HG03378 (cell line): ENCODE data around the gene CRYGA.
"Not testable (repeated sequence)": the region's sequence is repeated elsewhere in the genome, so short reads cannot be mapped to it uniquely, and the experiment has no call there.

Source experiments
- ATAC-seq: cut with Tn5 transposase; IDR thresholded peaks from one replicate; pipeline ENCODE4 v1.9.1; 2021; ENCODE audit warnings: mild to moderate bottlenecking, moderate library complexity; ENCODE audit not compliant: unreplicated experiment

The CRYGA gene

DNA sequence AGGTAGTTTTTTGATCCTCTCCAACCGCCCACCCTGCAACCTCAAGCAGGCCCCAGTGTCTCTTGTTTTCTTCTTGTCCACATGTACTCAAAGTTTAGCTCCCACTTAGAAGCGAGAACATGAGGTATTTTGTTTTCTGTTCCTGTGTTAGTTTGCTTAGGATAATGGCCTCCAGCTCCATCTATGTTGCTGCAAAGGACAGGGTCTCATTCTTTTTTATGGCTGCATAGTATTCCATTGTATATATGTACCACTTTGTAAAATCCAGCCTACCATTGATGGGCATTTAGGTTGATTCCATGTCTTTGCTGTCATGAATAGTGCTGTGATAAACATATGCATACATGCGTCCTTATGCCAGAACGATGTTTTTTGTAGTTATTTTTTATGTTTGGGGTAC is 36.3 kb downstream of the CRYGA start:
- ATAC-seq, result no peak

DNA sequence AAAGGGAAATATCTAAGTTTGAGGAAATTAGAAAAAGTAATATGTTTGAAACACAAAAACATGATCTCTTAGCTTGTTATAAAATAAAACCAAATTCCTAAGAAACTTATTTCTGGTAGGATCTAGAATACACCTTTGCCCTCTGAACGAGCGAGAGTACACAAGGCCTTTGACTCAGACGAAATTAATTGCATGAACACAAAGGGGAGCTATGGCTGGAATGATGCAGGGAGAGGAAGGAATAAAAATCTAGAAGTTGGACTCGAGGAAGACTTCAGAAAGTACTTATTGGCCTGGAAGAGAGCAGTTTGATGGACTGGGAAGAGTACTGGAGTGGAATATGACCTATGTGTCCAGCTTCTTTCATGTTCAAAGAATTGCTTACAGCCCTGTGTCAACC is 38.1 kb downstream of the CRYGA start:
- ATAC-seq, result no peak

- ATAC-seq, result not testable (repeated sequence)
These were observed 39.2 kb downstream of the CRYGA start, which contains the start of gene CRYGD for GRCh38 chr2:208124013-208124715. TSS of gene CRYGD (minus strand) at chr2:208124524. CDS start at chr2:208124473, 51 bp downstream.

DNA sequence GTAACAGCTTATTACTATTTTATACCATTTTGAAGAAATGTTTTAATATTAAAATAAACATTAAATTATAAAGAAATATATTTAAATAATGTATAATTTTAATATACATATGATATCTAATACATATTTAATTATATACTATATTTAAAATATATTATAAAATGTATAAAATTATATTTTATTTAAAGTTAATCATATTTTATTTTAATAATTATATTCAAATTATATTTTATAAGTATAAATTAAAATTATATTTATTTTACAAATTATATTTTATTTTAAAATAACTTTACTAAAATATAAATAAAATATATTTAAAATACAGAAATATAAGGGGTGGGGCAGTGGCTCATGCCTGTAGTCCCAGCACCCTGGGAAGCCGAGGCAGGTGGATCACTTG is 41.1 kb downstream of the CRYGA start:
- no peak for ATAC-seq

GRCh38 chr2:208118918-208119317 is 44.5 kb downstream of the CRYGA start:
- no peak for ATAC-seq

- ATAC-seq, result not testable (repeated sequence)
These were observed 46.0 kb downstream of the CRYGA start for GRCh38 chr2:208117390-208117789.

- no peak for ATAC-seq
These were observed 50.4 kb downstream of the CRYGA start for GRCh38 chr2:208112969-208113368.

DNA sequence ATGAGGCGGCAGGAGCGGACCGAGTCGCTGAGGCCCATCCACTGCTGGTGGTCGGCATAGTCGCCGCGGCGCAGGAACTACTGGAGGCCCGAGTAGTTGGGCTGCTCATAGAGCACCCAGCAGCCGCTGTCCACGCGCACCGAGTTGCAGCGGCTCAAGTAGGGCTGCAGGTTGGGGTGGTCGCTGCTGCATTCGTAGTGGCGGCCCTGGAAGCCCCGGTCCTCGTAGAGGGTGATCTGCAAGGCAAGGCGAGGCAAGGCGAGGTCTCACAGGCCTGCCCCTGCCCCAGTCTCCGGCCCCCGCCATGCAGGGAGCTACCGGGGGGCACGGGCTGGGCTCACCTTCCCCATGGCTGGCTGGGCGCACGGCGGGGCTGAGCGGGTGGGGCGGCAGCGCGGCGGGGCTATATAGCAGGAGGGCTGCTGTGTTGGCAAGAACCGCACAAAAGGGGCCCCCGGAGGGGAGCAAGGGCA is 51.1 kb downstream of the CRYGA start:
- not testable (repeated sequence) for ATAC-seq
